ENCODE results near the gene CREG1.
A peak's percentile ranks its signal among the peaks of the same experiment; 100 is the strongest.
"Not testable (repeated sequence)": the region's sequence is repeated elsewhere in the genome, so short reads cannot be mapped to it uniquely, and the experiment has no call there.

Gene CREG1

DNA sequence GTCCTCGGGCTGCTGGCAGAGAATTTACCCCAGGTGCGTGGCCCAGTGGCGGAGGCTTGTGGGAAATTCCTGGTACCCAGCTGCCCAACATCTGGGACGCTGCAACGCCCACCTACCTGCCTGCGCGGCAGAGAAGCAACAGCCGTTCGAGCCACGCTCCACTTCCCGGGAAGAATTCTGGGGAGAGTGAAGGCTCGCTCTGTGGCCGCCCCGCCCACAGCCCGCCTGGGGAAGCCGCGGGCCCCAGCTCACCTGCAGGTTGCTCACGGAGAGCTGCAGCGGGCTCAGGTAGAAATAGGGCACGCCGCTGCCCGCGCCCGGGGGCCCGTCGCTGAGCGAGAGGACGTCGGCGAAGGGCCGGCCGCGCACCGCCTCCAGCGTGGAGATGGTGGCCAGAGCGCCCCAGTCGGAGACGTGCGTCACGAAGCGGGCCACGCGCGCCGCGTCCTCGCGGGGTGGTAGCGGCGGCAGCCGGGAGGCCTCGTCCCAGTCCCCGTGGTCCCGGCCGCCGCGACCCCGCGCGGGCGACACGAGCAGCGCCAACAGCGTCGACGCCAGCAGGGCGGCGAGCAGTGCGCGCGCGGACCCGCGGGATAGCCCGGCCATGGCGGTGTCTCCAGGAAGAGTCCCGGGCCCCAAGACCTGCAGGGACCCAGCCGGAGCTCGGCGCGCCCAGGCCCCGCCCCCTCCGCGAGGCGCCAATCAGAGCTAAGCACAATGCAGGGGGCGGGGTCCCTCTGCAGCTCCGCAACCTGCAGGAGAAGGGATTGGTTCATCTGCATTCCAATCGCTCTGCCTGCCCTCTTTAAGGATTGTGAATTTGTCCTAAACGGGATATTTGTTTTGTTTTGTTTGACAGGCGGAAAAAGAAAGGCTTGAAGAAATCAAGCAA lies at the start of gene CREG1:
TSS of gene CREG1 (minus strand) at position 627 of the 892 bp plus-strand sequence.
- DNase-seq (ENCODE audit: low spot score): peak; percentile 97

DNA sequence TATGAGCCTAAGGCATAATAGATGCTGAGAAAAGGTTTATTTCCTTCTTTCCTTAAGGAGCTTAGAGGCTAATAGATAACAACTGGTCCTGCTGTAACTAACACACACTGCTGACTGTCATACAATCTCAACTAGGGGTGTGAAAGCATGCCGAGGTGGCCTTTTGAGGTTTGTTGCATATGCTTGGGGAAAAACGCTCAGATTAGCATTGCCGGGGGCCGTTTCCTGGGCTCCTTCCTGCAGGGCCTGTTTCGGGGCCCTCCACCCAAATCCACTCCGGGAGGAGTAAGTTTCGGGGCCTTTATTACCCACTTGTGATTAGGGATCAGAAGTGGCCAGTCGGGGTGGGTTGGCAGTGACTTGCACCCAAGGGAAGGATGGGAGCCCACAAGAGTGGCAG lies 49.3 kb upstream of the CREG1 start:
- no peak for DNase-seq (ENCODE audit: low spot score)

DNA sequence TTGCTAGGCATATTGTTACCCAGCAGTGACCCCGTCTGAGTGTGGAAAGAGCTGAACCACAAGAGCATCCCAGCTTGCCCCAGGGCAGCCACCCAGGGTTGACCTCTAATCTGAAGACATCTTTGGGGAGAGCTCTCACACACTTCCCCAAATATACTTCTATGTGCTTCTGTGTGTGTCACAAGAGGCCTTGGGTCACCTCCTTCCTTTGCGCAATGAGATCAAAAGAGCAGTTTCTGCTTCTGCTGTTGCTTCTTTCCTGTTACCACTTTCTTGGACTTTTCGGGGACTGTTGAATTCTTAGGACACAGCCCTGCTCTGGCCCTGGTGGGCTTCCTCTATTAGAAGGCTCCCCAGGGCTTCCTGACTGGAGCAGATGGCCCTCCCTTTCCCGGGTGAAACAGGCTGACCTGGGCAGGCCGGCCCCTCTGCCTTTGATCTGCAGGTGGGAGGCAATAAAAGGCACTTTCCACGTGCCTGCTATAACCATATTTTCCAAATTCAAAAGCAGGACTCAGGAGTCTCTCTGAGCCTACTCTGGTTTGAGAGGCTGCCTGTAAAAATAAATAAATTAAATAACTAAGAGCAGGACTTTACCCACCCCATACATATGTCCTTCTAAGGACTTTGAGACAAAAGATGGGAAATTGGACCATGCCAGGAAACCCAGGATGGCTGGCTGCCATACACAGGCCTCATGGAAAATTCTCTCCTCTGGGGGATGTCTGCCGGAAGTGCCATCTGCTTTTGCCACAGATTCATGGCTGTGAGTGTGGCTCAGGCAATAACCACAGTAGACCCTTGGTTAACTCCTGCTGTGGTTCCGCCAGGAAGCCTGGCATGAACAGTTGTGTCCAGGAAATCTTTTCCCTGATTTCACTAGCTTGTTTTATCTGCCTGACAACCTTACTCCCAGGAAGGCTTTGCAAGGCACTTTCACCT lies 48.2 kb upstream of the CREG1 start:
- DNase-seq (ENCODE audit: low spot score): peak; percentile 59

DNA sequence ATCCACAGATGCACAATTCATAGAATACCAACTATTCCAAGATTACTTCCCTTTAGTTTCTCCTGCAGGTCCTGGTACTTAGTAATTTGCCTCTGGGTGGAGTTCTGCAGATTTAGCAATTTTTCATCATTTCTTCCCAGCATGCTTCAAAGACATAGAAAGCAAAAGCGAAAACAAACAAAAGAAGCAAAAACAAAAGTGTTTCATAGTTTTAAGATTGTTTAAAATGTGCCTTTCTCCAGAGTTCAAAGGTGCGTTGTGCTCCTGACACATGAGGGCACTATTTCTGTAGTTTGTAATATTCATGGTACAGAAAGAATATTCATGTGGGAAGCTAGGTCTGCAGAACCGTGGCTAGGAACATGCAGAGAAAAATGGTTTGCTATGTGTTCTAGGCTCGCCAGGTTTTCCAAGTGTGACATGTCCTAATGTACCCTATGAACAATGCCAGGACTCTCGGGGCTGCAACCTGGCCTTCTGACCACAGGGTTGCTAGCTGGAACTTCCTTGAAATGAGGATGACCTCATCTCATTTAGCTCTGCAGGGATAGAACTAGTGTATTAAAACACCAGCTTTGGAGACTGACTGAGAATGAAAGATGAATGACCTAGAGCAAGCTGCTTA lies 46.5 kb upstream of the CREG1 start:
- DNase-seq (ENCODE audit: low spot score): peak; percentile 74

DNA sequence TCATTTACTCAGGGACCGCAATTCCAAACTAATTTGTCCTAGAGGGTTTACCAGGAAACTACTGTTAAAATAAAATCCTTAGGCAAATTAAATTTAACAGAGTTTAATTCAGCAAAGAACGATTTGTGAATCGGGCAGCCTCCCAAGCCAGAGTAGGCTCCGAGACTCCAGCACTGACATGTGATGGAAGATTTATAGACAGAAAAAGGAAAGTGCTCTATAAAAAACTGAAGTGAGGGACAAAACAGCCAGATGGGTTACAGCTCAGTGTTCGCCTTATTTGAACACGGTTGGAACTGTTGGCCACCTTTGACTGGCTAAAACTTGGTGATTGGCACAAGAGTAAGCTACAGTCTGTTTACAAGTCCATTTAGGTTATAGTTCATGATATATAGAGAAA lies 41.3 kb upstream of the CREG1 start:
- DNase-seq (ENCODE audit: low spot score): no peak

DNA sequence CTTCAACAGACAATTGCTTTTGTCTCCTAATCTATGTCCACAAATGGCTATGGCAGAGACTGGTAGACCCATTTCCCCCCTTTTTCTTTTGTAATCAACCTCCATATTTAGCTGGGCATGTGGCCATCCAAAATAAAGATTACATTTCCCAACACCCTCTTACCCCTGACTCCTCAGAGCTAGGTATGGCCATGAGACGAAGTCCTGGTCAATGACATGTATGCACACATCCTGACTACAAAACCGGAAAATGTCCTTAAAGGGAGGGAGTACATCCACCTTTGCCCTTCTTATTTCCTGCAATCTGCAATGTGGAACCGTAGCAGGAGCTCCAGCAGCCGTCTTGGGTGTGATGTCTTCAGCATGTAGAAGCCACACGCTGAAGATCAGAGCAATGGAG lies 40.3 kb upstream of the CREG1 start:
- no peak for DNase-seq (ENCODE audit: low spot score)

DNA sequence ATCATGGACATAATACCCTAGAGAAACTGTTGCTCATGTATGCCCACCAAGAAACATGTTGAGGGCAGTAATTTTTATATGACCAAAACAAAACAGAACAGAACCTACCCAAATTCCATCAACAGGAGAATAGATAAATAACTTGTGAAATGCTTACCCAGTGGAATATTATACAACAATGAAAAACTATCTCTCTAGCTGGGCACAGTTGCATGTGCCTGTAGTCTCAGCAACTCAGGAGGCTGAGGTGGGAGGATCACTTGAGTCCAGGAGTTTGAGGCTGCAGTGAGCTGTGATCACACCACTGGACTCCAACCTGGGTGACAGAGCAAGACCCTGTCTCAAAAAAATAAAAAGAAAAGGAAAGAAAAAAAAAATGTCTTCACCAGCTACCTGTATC lies 38.9 kb upstream of the CREG1 start:
- DNase-seq (ENCODE audit: low spot score): no peak

DNA sequence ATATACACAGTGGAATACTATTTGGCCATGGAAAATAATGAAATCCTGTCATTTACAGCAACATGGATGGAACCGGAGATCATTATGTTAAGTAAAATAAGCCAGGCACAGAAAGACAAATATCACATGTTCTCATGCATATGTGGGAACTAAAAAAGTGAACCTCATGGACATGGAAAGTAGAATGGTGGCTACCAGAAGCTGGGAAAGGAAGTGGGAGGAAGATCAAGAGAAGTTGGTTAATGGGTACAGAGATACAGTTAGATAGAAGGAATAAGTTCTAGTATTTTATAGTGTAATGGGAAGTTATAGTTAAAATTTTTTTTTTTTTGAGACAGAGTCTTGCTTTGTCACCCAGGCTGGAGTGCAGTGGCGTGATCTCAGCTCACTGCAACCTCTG lies 34.8 kb upstream of the CREG1 start:
- no peak for DNase-seq (ENCODE audit: low spot score)

DNA sequence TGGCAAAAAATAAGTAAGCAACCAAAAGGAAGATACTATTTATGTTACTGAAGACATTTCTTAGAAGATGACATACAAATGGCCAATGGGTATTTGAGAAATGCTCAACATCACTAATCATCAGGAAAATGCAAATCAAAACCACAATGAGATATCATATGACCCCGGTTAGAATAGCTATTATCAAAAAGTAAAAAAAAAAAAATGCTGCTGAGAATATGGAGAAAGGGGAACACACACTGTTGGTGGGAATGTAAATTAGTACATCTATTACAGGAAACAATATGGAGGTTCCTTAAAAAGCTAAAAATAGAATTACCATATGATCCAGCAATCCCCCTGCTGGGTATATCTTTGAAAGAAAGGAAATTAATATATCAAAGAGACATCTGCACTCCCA lies 34.3 kb upstream of the CREG1 start:
- DNase-seq (ENCODE audit: low spot score): no peak

DNA sequence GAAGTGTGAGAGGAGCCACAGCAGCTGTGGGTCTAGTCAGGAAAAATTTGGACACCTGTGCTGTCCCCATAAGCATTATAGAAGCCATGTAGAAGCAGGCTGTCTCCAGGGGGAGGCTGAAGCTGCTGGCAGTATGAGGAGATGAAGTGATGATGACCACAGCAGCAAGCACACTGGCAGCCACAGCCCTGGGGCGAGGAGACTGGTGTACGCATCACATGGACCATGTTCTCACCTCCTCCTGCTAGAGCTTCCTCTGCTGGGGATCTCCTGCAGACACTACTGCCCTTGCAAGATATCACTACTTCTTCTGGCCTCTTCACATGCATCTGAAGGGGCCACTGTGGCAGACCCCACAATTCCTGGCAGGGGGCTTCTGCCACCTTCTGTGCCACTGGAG lies 33.8 kb upstream of the CREG1 start:
- DNase-seq (ENCODE audit: low spot score): no peak

DNA sequence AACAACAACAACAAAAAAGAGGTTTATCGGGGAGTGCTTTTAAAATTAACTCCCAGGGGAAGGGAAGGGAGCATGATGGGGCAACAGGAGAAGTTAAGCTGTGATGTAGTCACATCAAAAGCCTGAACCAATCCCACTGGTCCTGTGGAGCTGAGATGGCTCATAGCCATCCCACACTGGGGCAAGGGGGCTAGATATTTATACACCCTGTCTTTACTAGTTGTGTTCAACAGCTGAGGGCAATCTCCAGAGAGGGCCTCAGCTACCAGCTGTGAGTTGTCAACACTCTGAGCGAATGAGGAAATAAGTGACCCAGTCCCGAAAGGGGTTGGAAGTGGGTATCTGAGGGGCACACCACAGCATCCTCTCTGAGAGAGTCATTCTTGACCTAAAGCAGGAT lies 31.0 kb upstream of the CREG1 start:
- no peak for DNase-seq (ENCODE audit: low spot score)

DNA sequence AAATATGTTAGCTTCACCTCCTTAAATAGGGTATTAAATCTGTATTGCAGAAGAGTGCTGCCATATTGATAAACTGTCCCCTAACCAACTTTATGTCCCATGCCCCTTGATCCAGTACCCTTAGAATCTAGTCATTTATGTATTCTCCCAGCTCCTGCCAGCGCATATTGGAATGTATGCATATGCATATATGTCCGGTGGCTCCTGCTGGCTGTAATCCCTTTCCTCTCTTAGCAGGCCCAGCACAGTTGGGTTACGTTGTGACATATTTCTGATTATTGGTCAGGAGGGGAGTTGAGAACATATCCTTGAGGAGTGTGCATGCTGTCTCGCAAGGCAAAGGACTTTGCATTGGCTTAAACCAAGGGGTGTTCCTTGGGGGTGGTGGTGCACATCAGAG lies 29.2 kb upstream of the CREG1 start:
- no peak for DNase-seq (ENCODE audit: low spot score)

DNA sequence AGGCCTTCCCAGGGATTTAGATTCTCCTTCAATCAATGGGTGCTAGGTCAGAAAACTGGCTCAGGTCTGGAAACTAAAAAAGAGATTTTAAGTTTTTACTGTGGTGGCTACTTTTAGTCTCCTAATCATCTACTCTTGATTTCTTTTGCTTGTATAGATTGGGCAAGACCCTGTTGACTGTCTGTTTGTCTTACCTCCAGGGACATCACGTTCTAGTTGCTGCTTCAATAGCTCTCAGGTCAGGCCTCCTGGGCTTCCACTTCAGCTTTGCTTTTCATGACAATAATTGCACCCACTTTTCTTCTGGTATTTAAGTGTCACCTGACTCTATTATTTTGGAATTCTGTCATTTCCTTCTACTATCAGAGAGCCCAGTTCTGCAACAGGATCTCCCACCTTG lies 28.5 kb upstream of the CREG1 start:
- DNase-seq (ENCODE audit: low spot score): no peak

DNA sequence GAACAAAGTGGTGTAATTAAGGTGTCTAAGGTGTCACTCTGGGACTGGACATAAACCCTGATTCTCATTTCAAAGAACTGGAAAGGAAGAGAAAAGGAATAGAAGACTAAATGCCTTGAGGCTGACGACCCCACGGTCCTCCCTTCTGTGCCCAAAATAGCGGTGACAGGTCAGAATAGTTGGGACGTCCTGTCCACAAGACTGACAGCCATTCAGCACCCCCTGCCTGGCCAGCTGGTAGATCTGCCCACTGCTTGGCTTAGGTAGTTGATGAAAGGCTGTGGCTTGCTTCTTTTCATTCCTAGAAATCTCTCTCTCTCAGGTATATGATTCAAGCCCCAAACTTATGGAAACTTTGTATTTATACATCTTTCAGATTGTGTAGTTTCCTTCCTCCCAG lies 26.4 kb upstream of the CREG1 start:
- DNase-seq (ENCODE audit: low spot score): no peak

DNA sequence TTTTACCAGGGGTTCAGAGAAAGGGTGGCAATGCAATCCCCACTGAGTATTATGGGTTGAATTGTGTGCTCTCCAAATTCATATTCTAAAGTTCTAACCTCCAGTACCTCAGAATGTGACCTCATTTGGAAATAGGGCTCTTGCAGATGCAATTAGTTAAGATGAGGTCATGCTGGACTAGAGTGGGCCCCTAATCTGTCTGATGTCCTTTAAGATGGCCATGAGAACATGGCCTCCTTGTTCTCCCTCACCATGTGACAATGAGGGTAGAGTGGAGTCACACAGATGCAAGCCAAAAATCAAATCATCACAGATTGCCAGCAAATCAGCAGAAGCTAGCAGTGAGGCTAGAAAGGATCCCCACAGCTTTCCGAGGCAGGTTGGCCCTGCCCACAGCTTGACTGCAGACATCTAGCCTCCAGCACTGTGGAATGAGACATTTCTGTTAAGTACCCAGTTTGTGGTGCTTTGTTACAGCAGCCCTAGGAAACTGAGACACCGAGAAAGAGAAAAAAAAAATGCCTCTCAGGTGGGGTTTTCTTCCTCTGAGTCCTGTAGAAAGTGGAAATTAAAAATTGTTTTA lies 25.5 kb upstream of the CREG1 start:
- DNase-seq (ENCODE audit: low spot score): no peak

DNA sequence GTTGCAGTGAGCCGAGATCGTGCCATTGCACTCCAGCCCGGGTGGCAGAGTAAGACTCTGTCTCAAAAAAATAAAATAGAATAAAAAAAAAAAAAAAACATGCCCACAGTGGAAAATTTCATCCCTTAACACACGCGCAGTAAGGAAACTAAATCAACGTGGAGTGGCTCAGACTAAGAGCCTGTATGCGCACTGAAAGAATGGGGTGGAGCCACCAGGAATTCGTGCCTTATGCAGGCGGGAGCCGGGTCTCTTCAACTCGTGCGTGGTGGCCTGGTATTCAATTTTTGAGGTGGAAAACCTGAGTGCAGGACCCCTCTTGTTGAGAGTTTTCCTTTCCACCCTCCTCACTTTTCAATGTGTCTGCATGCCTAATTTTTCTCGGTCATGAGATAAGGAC lies 22.1 kb upstream of the CREG1 start:
- no peak for DNase-seq (ENCODE audit: low spot score)

DNA sequence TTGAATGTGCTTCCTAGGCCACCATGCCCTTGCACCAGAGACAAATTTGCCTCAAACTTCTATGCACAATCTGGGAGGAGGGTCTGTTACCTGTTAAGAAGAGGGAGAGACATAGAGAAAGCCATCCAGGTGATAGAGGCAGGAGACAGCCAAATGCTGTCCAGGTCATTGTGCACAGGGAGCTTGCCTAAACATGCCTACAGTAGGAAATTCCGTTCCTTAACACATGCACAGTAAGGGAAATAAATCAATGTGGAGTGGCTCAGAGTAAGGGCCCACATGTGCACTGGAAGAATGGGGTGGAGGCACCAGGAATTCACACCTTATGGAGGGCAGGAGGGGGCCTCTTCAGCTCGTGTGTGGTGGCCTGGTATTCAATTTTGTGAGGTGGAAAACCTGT lies 19.5 kb upstream of the CREG1 start:
- DNase-seq (ENCODE audit: low spot score): no peak

DNA sequence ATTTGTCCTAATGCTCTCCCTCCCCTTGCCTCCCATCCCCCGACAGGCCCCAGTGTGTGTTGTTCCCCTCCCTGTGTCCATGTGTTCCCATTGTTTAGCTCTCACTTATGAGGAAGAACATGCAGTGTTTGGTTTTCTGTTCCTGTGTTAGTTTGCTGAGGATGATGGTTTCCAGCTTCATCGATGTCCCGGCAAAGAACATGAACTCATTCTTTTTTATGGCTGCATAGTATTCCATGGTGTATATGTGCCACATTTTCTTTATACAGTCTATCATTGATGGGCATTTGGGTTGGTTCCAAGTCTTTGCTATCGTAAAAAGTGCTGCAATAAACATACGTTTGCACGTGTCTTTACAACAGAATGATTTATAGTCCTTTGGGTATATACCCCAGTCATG lies 17.1 kb upstream of the CREG1 start:
- not testable (repeated sequence) for DNase-seq (ENCODE audit: low spot score)

DNA sequence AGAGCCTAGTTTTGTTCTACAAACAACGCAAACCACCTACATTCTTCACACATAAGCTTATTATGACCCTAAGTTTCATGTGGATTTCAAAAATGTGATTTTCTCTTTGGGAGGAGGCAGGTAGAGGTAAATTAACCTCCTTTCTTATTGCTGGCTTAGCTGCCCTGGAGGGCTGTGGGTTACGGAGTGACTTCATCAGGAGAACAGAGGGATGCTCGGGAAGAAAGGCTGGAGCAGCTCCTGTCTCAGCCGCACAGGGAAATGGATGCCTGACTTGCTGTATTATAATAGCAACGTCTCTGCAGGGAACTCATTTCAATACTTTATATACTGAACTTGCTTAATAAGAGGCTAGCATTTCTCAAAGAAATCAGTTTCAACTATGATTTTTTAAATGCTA lies 14.1 kb upstream of the CREG1 start:
- DNase-seq (ENCODE audit: low spot score): no peak

DNA sequence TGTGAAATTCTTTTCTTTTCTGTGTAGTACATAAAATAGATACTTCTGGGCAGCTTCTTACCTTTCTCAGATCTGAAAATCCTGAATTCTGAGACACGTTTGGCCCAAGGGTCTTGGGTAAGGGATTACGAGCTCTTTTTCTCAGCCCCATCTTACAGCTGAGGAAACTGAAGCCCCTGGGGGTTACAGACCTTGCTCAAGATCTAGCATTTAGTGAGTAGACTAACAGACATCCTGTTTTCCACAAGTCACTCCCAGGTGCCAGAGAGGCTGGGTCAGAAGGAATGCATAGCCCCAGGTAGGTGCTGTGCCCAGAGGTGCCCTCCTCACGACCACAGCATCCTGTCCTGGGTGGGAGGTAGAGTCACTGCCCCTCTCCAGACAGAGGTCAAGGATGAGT lies 13.2 kb upstream of the CREG1 start:
- DNase-seq (ENCODE audit: low spot score): no peak

DNA sequence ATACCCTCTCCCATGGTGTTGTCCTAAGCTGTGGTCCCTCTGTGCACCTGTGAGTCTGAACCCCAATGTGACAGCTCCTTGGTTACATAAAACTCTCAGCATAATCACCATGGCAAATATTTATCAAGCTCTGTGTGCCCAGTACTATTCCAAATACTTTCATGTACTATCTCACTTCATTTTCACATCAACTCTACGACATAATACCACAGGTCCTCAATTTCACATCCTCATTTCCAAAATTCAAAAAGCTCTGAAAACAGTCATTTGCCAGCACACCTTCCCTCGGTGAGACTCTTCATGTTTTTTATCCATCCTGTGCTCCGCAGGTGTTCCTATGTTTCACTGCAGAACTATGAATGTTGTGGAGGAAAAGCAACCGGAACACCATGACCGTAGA lies 12.4 kb upstream of the CREG1 start:
- no peak for DNase-seq (ENCODE audit: low spot score)

DNA sequence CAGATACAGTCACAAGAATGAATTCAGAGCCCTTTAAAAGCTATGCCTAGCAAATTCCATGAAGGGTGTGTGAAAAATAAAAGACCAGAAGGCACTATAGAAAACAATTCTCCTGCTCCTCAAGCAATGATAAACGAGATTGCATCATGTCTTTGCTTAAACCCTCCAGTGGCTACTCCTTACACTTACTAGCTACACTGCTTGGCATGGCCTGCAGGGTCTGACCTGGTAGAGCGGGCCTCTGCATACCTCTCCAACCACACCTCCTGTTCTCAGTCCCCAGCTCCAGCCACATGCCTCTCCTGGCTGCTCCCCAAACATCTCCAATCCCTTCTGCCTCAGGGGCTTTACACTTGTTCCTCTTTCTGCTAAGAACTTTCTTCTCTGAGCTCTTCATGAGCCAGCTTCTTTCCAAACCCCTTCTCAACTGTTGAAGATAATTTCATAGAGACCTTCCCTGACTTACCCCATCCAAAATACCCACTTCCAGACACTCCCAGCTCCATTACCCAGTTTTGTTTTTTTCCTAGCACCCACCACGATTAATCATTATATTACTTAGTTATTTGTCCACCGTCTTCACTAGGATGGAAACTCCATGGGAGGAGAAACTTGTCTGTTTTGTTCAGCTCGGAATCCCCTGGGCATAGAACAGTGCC lies 11.2 kb upstream of the CREG1 start:
- no peak for DNase-seq (ENCODE audit: low spot score)
